ENCODE data around the gene TMEM209.

TMEM209 gene

GRCh38 chr7:130210181-130210935 lies 5.2 kb upstream of the TMEM209 start:
- H3K9me3 ChIP-seq: no peaks in the 10 kb centered on the region
- no peak overlapping the region for H3K27ac ChIP-seq
- no peaks in the 10 kb centered on the region for H3K4me1 ChIP-seq (ENCODE audit: control insufficient read depth in 1 of 2, insufficient read depth in 1 of 2, low read depth in 1 of 2, low read length in 1 of 2)
- TF ChIP-seq CTCF (IDR thresholded peaks at IDR 0.05): no peak
- no peaks in the 10 kb centered on the region for H3K27me3 ChIP-seq
- H3K4me3 ChIP-seq (ENCODE audit: low read depth in 1 of 2, low read length in 1 of 2): no peak overlapping the region
- no peaks in the 10 kb centered on the region for H3K36me3 ChIP-seq

- Histone ChIP-seq H3K4me3 (ENCODE audit: low read depth in 1 of 2, low read length in 1 of 2) (no peak overlapping the region), H3K9me3 (no peaks in the 10 kb centered on the region), H3K4me1 (ENCODE audit: control insufficient read depth in 1 of 2, insufficient read depth in 1 of 2, low read depth in 1 of 2, low read length in 1 of 2) (peaks cover 6% of the 10 kb centered on the region in 2 experiments), H3K27me3 (no peaks in the 10 kb centered on the region), H3K27ac (no peak overlapping the region), H3K36me3 (no peaks in the 10 kb centered on the region)
- no peak for TF ChIP-seq CTCF (IDR thresholded peaks at IDR 0.05)
Observed at GRCh38 chr7:130208516-130208915, 3.3 kb upstream of the TMEM209 start.

- no peak for TF ChIP-seq CTCF (IDR thresholded peaks at IDR 0.05)
- Histone ChIP-seq H3K27ac (no peak within 1 kb of the TSS), H3K27me3 (no peaks in the 10 kb centered on the region), H3K36me3 (peaks cover 1% of the 10 kb centered on the region), H3K9me3 (no peaks in the 10 kb centered on the region), H3K4me3 (ENCODE audit: low read depth in 1 of 2, low read length in 1 of 2) (no peak within 1 kb of the TSS), H3K4me1 (ENCODE audit: control insufficient read depth in 1 of 2, insufficient read depth in 1 of 2, low read depth in 1 of 2, low read length in 1 of 2) (peaks cover 6% of the 10 kb centered on the region in 2 experiments)
Observed at GRCh38 chr7:130207642-130208041, 2.4 kb upstream of the TMEM209 start, which contains the start of gene SSMEM1. Gene SSMEM1 (plus strand): TSS chr7:130207860. CDS start chr7:130207911, 51 bp downstream.

- no peaks in the 10 kb centered on the region for H3K9me3 ChIP-seq
- H3K27ac ChIP-seq: no peak overlapping the region
Observed at GRCh38 chr7:130207033-130207432, 1.8 kb upstream of the TMEM209 start.

GRCh38 chr7:130201796-130202195 lies 3.4 kb downstream of the TMEM209 start:
- no peak for TF ChIP-seq CTCF (IDR thresholded peaks at IDR 0.05)
- H3K4me3 ChIP-seq (ENCODE audit: low read depth in 1 of 2, low read length in 1 of 2): no peak overlapping the region
- H3K27ac ChIP-seq: no peak overlapping the region
- H3K36me3 ChIP-seq: peaks cover 33% of the 10 kb centered on the region
- H3K4me1 ChIP-seq (ENCODE audit: control insufficient read depth in 1 of 2, insufficient read depth in 1 of 2, low read depth in 1 of 2, low read length in 1 of 2): peaks cover 6% of the 10 kb centered on the region in 2 experiments
- H3K9me3 ChIP-seq: no peaks in the 10 kb centered on the region
- H3K27me3 ChIP-seq: no peaks in the 10 kb centered on the region

More at GRCh38 chr7:130207033-130207432, 1.8 kb upstream of the TMEM209 start:
- no peak for TF ChIP-seq CTCF (IDR thresholded peaks at IDR 0.05)
- Histone ChIP-seq H3K4me1 (ENCODE audit: control insufficient read depth in 1 of 2, insufficient read depth in 1 of 2, low read depth in 1 of 2, low read length in 1 of 2) (peaks cover 6% of the 10 kb centered on the region in 2 experiments), H3K27me3 (no peaks in the 10 kb centered on the region), H3K36me3 (peaks cover 7% of the 10 kb centered on the region), H3K4me3 (ENCODE audit: low read depth in 1 of 2, low read length in 1 of 2) (no peak overlapping the region)
